NCI-H446 (cell line): Measurements from ENCODE around the gene ANKRD22.

Source experiments
- DNase-seq, 2 experiments: peaks; one replicate each; lab custom pipeline; 2025; lab: John Stamatoyannopoulos, UW

The ANKRD22 gene

GRCh38 chr10:88835096-88835909 lies 16.3 kb downstream of the ANKRD22 start:
- DNase-seq, result peak; percentile 30 to 72

GRCh38 chr10:88833723-88834122 lies 17.9 kb downstream of the ANKRD22 start:
- DNase-seq, result no peak

GRCh38 chr10:88833156-88833555 lies 18.5 kb downstream of the ANKRD22 start:
- no peak for DNase-seq

GRCh38 chr10:88832376-88832775 lies 19.3 kb downstream of the ANKRD22 start:
- no peak for DNase-seq

- DNase-seq, result no peak
These were observed 19.9 kb downstream of the ANKRD22 start for GRCh38 chr10:88831709-88832108.

- no peak for DNase-seq
These were observed 20.9 kb downstream of the ANKRD22 start for GRCh38 chr10:88830643-88831268.

- DNase-seq, result no peak
These were observed 23.3 kb downstream of the ANKRD22 start for GRCh38 chr10:88828310-88828709.

GRCh38 chr10:88827671-88828070 lies 24.0 kb downstream of the ANKRD22 start:
- no peak for DNase-seq

GRCh38 chr10:88826388-88826787 lies 25.3 kb downstream of the ANKRD22 start:
- DNase-seq, result no peak

GRCh38 chr10:88820748-88821401 lies 30.8 kb downstream of the ANKRD22 start:
- DNase-seq, result peak in 1 of 2 experiments; percentile 8

- DNase-seq, result no peak
These were observed 32.4 kb downstream of the ANKRD22 start for GRCh38 chr10:88819290-88819689.

- no peak for DNase-seq
These were observed 38.4 kb downstream of the ANKRD22 start for GRCh38 chr10:88813200-88813599.

- peak in 1 of 2 experiments; percentile 42 for DNase-seq
These were observed 41.3 kb downstream of the ANKRD22 start for GRCh38 chr10:88810196-88810961.

- DNase-seq, result no peak
These were observed 42.0 kb downstream of the ANKRD22 start for GRCh38 chr10:88809621-88810020.

GRCh38 chr10:88805924-88806323 lies 45.7 kb downstream of the ANKRD22 start:
- DNase-seq, result no peak

GRCh38 chr10:88805361-88805760 lies 46.3 kb downstream of the ANKRD22 start:
- no peak for DNase-seq

GRCh38 chr10:88804083-88804812 lies 47.4 kb downstream of the ANKRD22 start:
- DNase-seq, result no peak

GRCh38 chr10:88803641-88804040 lies 48.0 kb downstream of the ANKRD22 start:
- DNase-seq, result no peak

GRCh38 chr10:88802523-88803285 lies 48.9 kb downstream of the ANKRD22 start, which contains the start of gene LIPM:
Gene LIPM (plus strand): TSS chr10:88802730. CDS start chr10:88802897, 167 bp downstream.
- no peak for DNase-seq
